Measurements from ENCODE around the gene WASF3.
"Not testable (repeated sequence)": the region's sequence is repeated elsewhere in the genome, so short reads cannot be mapped to it uniquely, and the experiment has no call there.

DNA sequence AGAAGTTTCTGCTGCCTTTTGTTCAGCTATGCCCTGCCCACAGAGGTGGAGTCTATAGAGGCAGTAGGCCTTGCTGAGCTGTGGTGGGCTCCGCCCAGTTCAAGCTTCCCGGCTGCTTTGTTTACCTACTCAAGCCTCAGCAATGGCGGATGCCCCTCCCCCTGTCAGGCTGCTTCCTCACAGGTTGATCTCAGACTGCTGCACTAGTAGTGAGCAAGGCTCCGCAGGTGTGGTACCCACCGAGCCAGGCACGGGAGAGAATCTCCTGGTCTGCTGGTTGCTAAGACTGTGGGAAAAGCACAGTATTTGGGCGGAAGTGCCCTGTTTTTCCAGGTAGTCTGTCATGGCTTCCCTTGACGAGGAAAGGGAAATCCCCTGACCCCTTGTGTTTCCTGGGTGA lies 78.6 kb downstream of the WASF3 start:
- TF ChIP-seq, protein P1, sequence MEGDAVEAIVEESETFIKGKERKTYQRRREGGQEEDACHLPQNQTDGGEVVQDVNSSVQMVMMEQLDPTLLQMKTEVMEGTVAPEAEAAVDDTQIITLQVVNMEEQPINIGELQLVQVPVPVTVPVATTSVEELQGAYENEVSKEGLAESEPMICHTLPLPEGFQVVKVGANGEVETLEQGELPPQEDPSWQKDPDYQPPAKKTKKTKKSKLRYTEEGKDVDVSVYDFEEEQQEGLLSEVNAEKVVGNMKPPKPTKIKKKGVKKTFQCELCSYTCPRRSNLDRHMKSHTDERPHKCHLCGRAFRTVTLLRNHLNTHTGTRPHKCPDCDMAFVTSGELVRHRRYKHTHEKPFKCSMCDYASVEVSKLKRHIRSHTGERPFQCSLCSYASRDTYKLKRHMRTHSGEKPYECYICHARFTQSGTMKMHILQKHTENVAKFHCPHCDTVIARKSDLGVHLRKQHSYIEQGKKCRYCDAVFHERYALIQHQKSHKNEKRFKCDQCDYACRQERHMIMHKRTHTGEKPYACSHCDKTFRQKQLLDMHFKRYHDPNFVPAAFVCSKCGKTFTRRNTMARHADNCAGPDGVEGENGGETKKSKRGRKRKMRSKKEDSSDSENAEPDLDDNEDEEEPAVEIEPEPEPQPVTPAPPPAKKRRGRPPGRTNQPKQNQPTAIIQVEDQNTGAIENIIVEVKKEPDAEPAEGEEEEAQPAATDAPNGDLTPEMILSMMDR (IDR thresholded peaks at IDR 0.05) = not testable (repeated sequence)
- not testable (repeated sequence) for TF ChIP-seq EP300 (IDR thresholded peaks at IDR 0.05; ENCODE audit: low read depth); POLR2AphosphoS5 (IDR thresholded peaks at IDR 0.05)

Data from transverse colon (tissue), 4 donors.